Neutrophil (primary cell): ENCODE data around the gene BCR.

Source experiments
- H3K27ac ChIP-seq: fragments of 200-600 bp; sonication (generic); 2 replicates; pipeline ENCODE4 v1.5.1; 2016; ENCODE audit warnings: mild to moderate bottlenecking, moderate library complexity
- H3K27me3 ChIP-seq: fragments of 200-600 bp; sonication (generic); 2 replicates; pipeline ENCODE4 v1.6.0; 2016; ENCODE audit warnings: mild to moderate bottlenecking
- H3K36me3 ChIP-seq: fragments of 200-600 bp; sonication (generic); 2 replicates; pipeline ENCODE4 v1.5.1; 2017
- H3K4me1 ChIP-seq, 2 experiments: fragments of 200-600 bp in 1 of 2; sonication (generic) in 1 of 2; 1 replicate in 1 of 2; 2 replicates in 1 of 2; pipeline versions ENCODE4 v1.5.1 to v1.6.1; 2013 to 2016; ENCODE audit warnings: low read depth in 1 of 2, low read length in 1 of 2, mild to moderate bottlenecking in 1 of 2, moderate library complexity in 1 of 2; ENCODE audit not compliant: control insufficient read depth in 1 of 2, insufficient read depth in 1 of 2
- H3K4me3 ChIP-seq, 2 experiments: fragments of 200-600 bp in 1 of 2; sonication (generic) in 1 of 2; 1 replicate in 1 of 2; 2 replicates in 1 of 2; pipeline ENCODE4 v1.5.1; 2013 to 2016; ENCODE audit warnings: low read depth in 1 of 2, low read length in 1 of 2, mild to moderate bottlenecking in 1 of 2, moderate library complexity in 1 of 2
- H3K9me3 ChIP-seq: fragments of 200-600 bp; sonication (generic); 2 replicates; pipeline ENCODE4 v1.5.1; 2016
- CTCF ChIP-seq: fragments of 200-600 bp; sonication (generic); IDR thresholded peaks from 2 replicates; pipeline ENCODE4 v1.5.1; 2016; ENCODE audit warnings: antibody characterized with exemption

BCR gene

DNA sequence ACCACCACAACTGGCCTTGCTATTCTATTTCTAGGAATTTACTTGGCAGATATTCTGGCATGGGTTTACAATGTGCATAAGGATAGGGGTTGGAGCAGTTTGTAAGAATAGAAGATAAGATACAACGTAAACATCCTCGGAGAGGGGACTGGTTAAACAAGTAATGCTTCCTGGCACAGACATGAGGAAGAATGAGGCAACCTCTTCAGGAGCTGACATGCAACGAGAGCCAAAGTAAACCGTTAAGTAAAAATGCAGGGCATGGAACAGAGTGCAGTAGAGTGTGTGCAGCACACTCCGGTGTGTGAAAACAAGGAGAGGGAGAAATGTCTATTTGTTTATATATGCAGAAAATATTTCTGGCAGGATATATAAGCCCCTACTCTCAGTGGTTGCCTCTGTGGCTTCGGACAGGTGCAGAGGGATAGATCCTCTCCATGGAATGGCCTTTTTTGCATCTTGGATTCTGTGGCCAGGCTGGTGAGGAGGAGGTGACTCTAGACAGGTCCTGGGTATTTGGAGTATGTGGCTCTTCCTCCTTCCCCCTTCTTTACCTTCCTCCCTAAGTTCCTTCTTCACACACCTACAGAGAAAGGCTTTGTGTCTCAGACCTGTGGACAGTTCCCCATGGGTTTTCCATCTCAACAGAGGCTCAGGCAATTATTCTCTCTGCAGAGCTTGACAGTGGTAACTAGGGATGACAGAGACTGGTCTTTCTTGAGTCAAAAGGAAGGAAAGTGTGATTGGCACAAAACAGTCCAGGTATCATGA lies 32.5 kb upstream of the BCR start:
- Histone ChIP-seq H3K27me3 (no peaks in the 10 kb centered on the region), H3K4me3 (peak overlapping the region; percentile 5 to 14), H3K27ac (peak overlapping the region; percentile 70), H3K4me1 (peaks cover 88% of the 10 kb centered on the region in 2 experiments), H3K9me3 (no peaks in the 10 kb centered on the region), H3K36me3 (no peaks in the 10 kb centered on the region)
- no peak for TF ChIP-seq CTCF

DNA sequence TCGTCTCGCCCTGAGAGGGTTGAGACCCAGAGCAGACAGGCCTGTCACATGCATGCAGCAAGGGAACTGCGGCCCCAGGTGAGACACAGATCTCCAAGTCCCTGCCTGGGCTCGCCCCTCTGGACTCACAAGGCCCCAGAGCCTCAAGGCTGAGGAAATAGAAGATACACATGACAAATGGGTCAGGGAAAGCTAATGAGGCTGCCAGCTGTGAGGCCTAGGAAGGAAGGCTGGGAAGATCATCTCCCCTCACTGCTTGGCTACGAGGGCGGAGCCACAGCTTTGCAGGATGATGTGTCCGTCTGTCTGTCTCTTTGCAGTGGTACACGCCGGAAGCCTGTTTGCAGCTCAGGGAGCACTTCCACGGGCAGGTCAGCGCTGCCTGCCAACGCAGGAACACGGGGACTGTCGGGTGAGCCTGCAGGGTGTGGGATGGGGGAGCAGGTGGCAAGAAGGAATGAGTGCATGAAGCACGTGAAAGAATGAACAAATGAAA lies 30.5 kb upstream of the BCR start:
- Histone ChIP-seq H3K4me3 (no peak overlapping the region), H3K27me3 (no peaks in the 10 kb centered on the region), H3K36me3 (no peaks in the 10 kb centered on the region), H3K27ac (peak overlapping the region; percentile 100), H3K4me1 (peaks cover 98 to 100% of the 10 kb centered on the region in 2 experiments), H3K9me3 (no peaks in the 10 kb centered on the region)
- TF ChIP-seq CTCF = no peak

DNA sequence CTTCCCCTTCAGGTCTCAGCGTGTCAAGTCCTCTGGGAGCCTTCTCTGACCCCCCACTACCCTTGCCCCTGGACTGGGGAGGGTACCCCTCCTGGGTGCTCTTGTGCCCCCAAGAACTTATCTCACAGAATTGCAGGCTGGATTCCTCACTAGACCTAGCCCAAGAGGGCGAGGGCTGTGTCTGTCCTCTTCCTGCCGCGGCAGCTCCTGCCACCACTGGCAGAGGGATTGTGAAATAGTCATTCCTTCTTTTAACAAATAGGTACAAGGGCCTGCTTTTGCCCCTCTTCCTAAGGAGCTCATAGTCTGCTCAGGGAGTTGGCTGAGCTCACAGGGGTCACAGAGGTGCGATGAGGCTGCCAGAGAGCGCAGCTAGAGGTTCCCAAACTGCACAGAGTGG lies 29.5 kb upstream of the BCR start:
- H3K27ac ChIP-seq = peak overlapping the region; percentile 100
- peak overlapping the region; percentile 55 to 65 for H3K4me3 ChIP-seq
- peaks cover 91 to 98% of the 10 kb centered on the region in 2 experiments for H3K4me1 ChIP-seq
- no peak for TF ChIP-seq CTCF
- no peaks in the 10 kb centered on the region for H3K36me3 ChIP-seq
- no peaks in the 10 kb centered on the region for H3K27me3 ChIP-seq
- no peaks in the 10 kb centered on the region for H3K9me3 ChIP-seq

DNA sequence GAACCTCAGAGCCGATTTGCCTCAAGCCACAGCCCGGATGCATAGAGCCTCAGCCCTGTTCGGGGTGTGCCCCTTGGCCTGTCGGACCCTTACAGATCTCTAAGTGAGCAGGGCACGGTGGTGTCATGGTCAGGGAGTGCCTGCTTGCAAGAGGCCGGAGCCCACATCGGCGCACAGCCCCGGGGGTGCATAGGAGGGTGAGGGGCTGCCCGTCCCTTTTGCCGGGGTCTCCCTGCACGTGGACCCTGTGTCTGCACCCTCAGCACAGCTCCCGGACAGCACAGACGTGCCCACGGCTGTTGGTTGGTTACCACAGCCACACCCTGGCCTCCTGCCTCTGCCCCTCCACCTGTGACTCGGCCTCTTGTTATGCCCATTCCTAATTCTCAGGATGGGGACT lies 28.5 kb upstream of the BCR start:
- H3K4me3 ChIP-seq = peak overlapping the region; percentile 55 to 65
- no peak for TF ChIP-seq CTCF
- no peaks in the 10 kb centered on the region for H3K27me3 ChIP-seq
- H3K9me3 ChIP-seq = no peaks in the 10 kb centered on the region
- no peaks in the 10 kb centered on the region for H3K36me3 ChIP-seq
- H3K27ac ChIP-seq = peak overlapping the region; percentile 100
- peaks cover 84 to 91% of the 10 kb centered on the region in 2 experiments for H3K4me1 ChIP-seq

- H3K27me3 ChIP-seq = no peaks in the 10 kb centered on the region
- H3K4me1 ChIP-seq = peaks cover 79 to 91% of the 10 kb centered on the region in 2 experiments
- H3K27ac ChIP-seq = peak overlapping the region; percentile 100
- H3K36me3 ChIP-seq = no peaks in the 10 kb centered on the region
- no peak for TF ChIP-seq CTCF
- H3K4me3 ChIP-seq = peak overlapping the region; percentile 55 to 65
- H3K9me3 ChIP-seq = no peaks in the 10 kb centered on the region
Observed at GRCh38 chr22:23152238-23153114, 27.8 kb upstream of the BCR start.
